Peyer's patch (tissue), 4 donors: ENCODE measurements around the gene PLG. TPM values are rescaled to one million over a fixed set of nuclear protein-coding genes. Genes with fewer than 3 reads are reported as not detected.
A peak's percentile ranks its signal among the peaks of the same experiment; 100 is the strongest.
"Not testable (repeated sequence)": the region's sequence is repeated elsewhere in the genome, so short reads cannot be mapped to it uniquely, and the experiment has no call there.

ENCODE experiments used
- DNase-seq, 3 donors: peaks; one replicate each; pipeline ENCODE4 v3.0.0-alpha.2; 2017 to 2019
- H3K27ac ChIP-seq, 4 donors: fragments of 200-600 bp; sonication (generic); one replicate each; pipeline ENCODE4 v1.5.1; 2016 to 2019
- H3K27me3 ChIP-seq, 2 donors: fragments of 200-600 bp; sonication (generic); one replicate each; pipeline ENCODE4 v1.5.1; 2019
- H3K36me3 ChIP-seq, 3 donors: fragments of 200-600 bp; sonication (generic); one replicate each; pipeline ENCODE4 v1.5.1; 2016 to 2019
- H3K4me1 ChIP-seq, 4 donors: fragments of 200-600 bp; sonication (generic); one replicate each; pipeline ENCODE4 v1.5.1; 2016 to 2019
- H3K4me3 ChIP-seq, 4 donors: fragments of 200-600 bp; sonication (generic); 1 replicate in 3 of 4; 2 replicates in 1 of 4; pipeline ENCODE4 v1.5.1; 2016 to 2019; ENCODE audit warnings: mild to moderate bottlenecking in 1 of 4
- H3K9me3 ChIP-seq, 4 donors: fragments of 200-600 bp; sonication (generic); one replicate each; pipeline ENCODE4 v1.5.1; 2016 to 2019; ENCODE audit warnings: mild to moderate bottlenecking in 1 of 4
- CTCF ChIP-seq, 6 experiments: fragments of 450-650 bp in 4 of 6; fragments of 200-600 bp in 2 of 6; sonication (generic) in 1 of 6; IDR thresholded peaks; one replicate each; pipeline ENCODE4 v1.5.1; 2017 to 2019; ENCODE audit warnings: antibody characterized with exemption in 6 of 6, mild to moderate bottlenecking in 3 of 6, moderate library complexity in 1 of 6
- POLR2A ChIP-seq, 2 donors: fragments of 450-650 bp; IDR thresholded peaks; one replicate each; pipeline ENCODE4 v1.5.1; 2017; ENCODE audit warnings: antibody characterized with exemption in 2 of 2, mild to moderate bottlenecking in 2 of 2, moderate library complexity in 2 of 2
- total RNA-seq, 4 donors: library from RNA; depleted of rRNA; stranded (reverse); fragments of >200 nt; gene quantifications; one replicate each; pipeline ENCODE4 v1.1.0, GENCODE V29; 2016

The PLG gene
- total RNA-seq, 4 donors from 2014 or later: not detected

- H3K27me3 ChIP-seq: no peaks in the 10 kb centered on the region
- DNase-seq: no peak
- H3K36me3 ChIP-seq: no peaks in the 10 kb centered on the region
- H3K9me3 ChIP-seq: no peaks in the 10 kb centered on the region
- no peak overlapping the region for H3K27ac ChIP-seq
- H3K4me3 ChIP-seq: no peak overlapping the region
- TF ChIP-seq CTCF (IDR thresholded peaks at IDR 0.05) (no peak), POLR2A (IDR thresholded peaks at IDR 0.05) (no peak)
- H3K4me1 ChIP-seq: no peaks in the 10 kb centered on the region
These were observed 33.5 kb upstream of the PLG start for GRCh38 chr6:160668589-160668988.

GRCh38 chr6:160676418-160676817 is 25.6 kb upstream of the PLG start:
- not testable (repeated sequence) for H3K4me3 ChIP-seq, H3K27me3 ChIP-seq, H3K36me3 ChIP-seq, H3K27ac ChIP-seq, H3K9me3 ChIP-seq, H3K4me1 ChIP-seq, DNase-seq

- Histone ChIP-seq H3K27ac (no peak overlapping the region), H3K9me3 (no peaks in the 10 kb centered on the region), H3K4me3 (no peak overlapping the region), H3K27me3 (no peaks in the 10 kb centered on the region), H3K36me3 (no peaks in the 10 kb centered on the region), H3K4me1 (no peaks in the 10 kb centered on the region)
- DNase-seq: no peak
- no peak for TF ChIP-seq POLR2A (IDR thresholded peaks at IDR 0.05)
- TF ChIP-seq CTCF (IDR thresholded peaks at IDR 0.05): no peak
These were observed 23.8 kb upstream of the PLG start for GRCh38 chr6:160678230-160678629.

GRCh38 chr6:160678744-160679401 is 23.2 kb upstream of the PLG start:
- no peak for TF ChIP-seq POLR2A (IDR thresholded peaks at IDR 0.05)
- TF ChIP-seq CTCF (IDR thresholded peaks at IDR 0.05): no peak
- no peak overlapping the region for H3K27ac ChIP-seq
- no peaks in the 10 kb centered on the region for H3K27me3 ChIP-seq
- DNase-seq: no peak
- H3K9me3 ChIP-seq: no peaks in the 10 kb centered on the region
- H3K4me1 ChIP-seq: no peaks in the 10 kb centered on the region
- no peaks in the 10 kb centered on the region for H3K36me3 ChIP-seq
- peak overlapping the region in 1 of 4 donors; percentile 12 for H3K4me3 ChIP-seq

GRCh38 chr6:160679402-160679769 is 22.7 kb upstream of the PLG start:
- no peak for DNase-seq
- Histone ChIP-seq H3K27me3 (no peaks in the 10 kb centered on the region), H3K9me3 (no peaks in the 10 kb centered on the region)

GRCh38 chr6:160685101-160685761 is 16.8 kb upstream of the PLG start:
- not testable (repeated sequence) for H3K27me3 ChIP-seq, H3K4me3 ChIP-seq, H3K27ac ChIP-seq, H3K4me1 ChIP-seq, DNase-seq, H3K36me3 ChIP-seq, H3K9me3 ChIP-seq

More at GRCh38 chr6:160679402-160679769, 22.7 kb upstream of the PLG start:
- Histone ChIP-seq H3K4me3 (peak overlapping the region in 1 of 4 donors; percentile 12), H3K36me3 (no peaks in the 10 kb centered on the region), H3K27ac (no peak overlapping the region), H3K4me1 (no peaks in the 10 kb centered on the region)
- TF ChIP-seq CTCF (IDR thresholded peaks at IDR 0.05): no peak
- no peak for TF ChIP-seq POLR2A (IDR thresholded peaks at IDR 0.05)
